Astrocyte of the spinal cord (primary cell): Measurements from ENCODE around the gene CDKAL1.
A peak's percentile ranks its signal among the peaks of the same experiment; 100 is the strongest.

Experiments used
- DNase-seq: peaks from one replicate; pipeline ENCODE4 v3.0.0; 2011; ENCODE audit warnings: low read depth, low spot score
- H3K4me3 ChIP-seq: 2 replicates; pipeline ENCODE4 v1.5.1; 2011; ENCODE audit warnings: low read depth, mild to moderate bottlenecking, low read length, moderate library complexity
- in situ Hi-C: cut with HindIII; loops from 2 replicates; pipeline ENCODE4 v1.10.0; 2017; ENCODE audit warnings: low sequenced_read_pairs
- TF ChIP-seq, protein P1 (sequence below): IDR thresholded peaks from 2 replicates; pipeline ENCODE4 v1.5.1; 2012; ENCODE audit warnings: low read depth, mild to moderate bottlenecking, low read length, inconsistent platforms

Gene CDKAL1

DNA sequence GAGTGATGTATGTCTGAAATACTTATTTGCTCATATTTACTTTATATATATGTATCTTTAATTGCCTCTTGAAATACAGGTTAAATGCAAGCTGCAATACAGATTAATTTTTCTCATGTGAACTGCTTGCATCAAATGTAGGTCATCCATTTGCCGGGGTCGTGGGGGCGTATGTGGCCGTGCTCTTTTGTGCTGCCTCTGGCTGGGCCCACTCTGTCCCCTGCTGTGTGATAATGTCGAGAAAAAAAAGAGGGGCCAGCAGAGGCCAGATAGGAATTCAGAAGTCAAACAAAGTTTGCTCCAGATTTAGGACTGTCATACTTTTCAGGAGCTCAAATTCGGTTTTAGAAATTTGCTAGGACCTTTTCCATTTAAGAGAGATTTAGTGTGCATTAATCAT lies 599.6 kb downstream of the CDKAL1 start:
- in situ Hi-C loops = no loop called here
- no peak overlapping the region for H3K4me3 ChIP-seq
- no peak for DNase-seq
- TF ChIP-seq, protein P1, sequence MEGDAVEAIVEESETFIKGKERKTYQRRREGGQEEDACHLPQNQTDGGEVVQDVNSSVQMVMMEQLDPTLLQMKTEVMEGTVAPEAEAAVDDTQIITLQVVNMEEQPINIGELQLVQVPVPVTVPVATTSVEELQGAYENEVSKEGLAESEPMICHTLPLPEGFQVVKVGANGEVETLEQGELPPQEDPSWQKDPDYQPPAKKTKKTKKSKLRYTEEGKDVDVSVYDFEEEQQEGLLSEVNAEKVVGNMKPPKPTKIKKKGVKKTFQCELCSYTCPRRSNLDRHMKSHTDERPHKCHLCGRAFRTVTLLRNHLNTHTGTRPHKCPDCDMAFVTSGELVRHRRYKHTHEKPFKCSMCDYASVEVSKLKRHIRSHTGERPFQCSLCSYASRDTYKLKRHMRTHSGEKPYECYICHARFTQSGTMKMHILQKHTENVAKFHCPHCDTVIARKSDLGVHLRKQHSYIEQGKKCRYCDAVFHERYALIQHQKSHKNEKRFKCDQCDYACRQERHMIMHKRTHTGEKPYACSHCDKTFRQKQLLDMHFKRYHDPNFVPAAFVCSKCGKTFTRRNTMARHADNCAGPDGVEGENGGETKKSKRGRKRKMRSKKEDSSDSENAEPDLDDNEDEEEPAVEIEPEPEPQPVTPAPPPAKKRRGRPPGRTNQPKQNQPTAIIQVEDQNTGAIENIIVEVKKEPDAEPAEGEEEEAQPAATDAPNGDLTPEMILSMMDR = no peak

DNA sequence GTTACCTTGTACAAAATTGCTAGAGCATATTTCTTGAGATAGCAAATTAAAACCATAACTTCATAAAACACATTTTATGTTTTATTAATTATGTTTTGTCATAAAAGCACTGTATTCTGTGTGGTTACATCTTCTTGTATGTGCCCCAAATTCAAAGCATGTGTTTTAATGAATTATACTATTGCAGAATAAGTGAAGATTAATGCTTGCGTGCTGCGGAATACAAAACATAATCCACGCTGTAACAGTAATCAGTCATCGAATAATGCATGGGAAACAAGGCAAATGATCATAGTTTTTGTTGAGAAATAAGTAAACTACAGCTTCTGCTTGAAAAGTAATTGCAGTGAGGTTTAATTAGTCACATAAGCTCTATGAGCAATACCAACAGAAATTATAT lies 600.1 kb downstream of the CDKAL1 start:
- no peak overlapping the region for H3K4me3 ChIP-seq
- TF ChIP-seq, protein P1 = no peak
- no peak for DNase-seq
- in situ Hi-C loops = no loop called here

DNA sequence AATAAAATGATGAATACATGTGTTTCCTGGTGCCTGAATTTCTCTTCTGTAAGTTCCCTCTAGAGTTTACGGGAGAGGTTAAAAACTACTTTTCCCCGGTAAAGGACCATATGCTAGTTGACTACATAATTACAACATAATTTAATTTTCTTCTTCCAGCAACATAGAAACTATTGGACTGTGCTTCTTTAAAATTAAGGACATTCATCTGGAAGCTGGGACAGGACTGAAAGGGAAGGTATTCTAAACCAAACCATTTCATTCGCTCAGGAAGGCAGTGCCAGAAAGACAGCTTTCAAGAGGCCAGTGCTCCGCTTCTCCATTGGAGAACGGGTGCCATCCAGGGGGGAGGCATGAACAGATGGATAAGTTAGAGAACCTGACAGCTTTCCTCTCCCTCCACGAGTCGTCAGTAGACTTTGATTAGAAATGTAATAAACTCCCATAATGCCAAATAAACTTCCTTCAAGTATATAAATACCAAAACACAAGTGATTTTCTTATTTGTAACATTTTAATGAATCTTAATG lies 601.3 kb downstream of the CDKAL1 start:
- TF ChIP-seq, protein P1 = no peak
- no peak overlapping the region for H3K4me3 ChIP-seq
- in situ Hi-C loops = no loop called here
- no peak for DNase-seq

DNA sequence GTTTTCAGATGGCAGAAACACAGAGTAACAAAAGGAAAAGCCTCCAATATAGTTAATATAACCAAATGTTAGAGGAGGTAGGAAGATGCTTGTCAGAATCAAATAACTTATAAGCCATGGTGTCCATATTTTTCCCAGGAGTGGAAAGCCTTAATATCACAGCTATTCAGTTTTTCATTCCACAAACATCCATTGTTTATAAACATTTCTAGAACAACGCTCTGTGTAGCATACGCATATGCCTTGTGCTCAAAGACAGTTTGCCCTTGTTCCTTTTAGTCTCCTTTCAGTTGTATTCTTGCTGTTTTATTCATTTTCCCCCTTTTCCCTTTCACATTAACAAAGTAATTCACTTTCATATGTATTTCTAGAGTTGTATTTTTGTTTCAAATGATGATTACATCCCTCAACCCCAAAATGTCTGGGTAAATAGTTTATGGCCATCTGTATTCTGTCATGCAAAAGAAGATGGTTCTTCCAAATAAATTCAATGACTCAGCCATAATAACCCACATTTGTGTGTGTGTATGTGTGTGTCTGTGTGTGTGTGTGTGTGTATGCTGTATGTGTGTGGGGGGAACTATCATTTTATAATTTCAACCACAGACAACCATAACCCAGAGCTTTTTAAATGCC lies 603.6 kb downstream of the CDKAL1 start:
- DNase-seq = peak; percentile 7
- in situ Hi-C loops = no loop called here
- H3K4me3 ChIP-seq = no peak overlapping the region
- TF ChIP-seq, protein P1 = no peak

DNA sequence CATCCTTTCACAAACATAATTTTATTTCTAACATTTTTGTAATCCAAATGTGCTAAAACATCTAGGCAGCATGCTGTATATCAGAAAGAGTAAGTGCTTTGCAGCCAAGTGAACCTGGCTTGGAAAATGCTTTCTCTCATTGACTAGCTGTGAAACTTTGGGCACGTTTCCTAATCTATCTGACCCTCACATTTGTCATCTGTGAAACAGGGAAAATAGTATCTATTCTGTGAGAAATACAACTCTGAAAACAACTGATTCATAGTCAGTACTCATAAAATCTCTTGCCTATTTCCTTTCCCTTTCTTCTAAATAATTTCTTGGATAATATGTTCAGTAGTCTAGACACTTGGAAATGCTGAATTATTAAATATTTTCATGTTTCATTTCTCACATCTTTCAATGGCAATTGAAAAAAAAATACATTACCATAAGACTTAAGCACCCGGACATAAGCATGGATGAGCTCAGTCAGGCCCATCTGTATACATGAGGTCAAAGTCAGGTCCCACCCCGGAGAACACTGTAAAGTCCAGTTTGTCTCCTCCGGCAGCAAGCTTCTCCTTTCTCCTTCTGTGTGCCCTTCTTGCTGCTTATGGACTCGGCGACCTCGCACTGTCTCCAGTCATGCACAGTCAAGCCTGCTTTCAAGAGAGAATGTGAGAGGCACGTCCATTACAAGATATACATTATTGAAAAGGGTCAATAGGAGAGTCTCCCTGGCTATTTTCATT lies 604.2 kb downstream of the CDKAL1 start:
- H3K4me3 ChIP-seq = no peak overlapping the region
- in situ Hi-C loops = no loop called here
- TF ChIP-seq, protein P1 = no peak
- peak; percentile 14 for DNase-seq

DNA sequence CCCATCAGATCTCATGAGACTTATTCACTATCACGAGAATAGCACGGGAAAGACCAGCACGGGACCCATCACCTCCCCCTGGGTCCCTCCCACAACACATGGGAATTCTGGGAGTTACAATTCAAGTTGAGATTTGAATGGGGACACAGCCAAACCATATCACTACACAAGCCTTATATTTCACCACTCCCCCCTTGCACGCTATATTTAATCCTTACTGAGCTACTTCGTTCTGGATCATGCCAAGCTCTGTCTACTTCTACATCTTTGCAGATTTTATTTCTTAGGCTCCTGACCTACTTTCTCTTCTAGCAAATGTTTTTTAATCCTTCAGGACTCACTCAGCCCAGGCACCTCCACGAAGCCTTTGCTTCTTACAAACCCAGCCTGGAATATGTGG lies 606.7 kb downstream of the CDKAL1 start:
- in situ Hi-C loops = no loop called here
- no peak for DNase-seq
- TF ChIP-seq, protein P1 = no peak
- no peak overlapping the region for H3K4me3 ChIP-seq
